ENCODE data around the gene GBP6.

The GBP6 gene

GRCh38 chr1:89332461-89332860 is 31.4 kb upstream of the GBP6 start:
- H3F3A ChIP-seq (ENCODE audit: insufficient read depth) = no peaks in the 10 kb centered on the region
- TF ChIP-seq CTCF (IDR thresholded peaks at IDR 0.05; ENCODE audit: insufficient read depth, low read length, poor library complexity, severe bottlenecking) (no peak), EZH2phosphoT487 (conservative IDR thresholded peaks at IDR 0.05; ENCODE audit: low read length) (no peak)
- no peak overlapping the region for H3K4me2 ChIP-seq (ENCODE audit: low read depth, low read length, poor library complexity, severe bottlenecking)
- no peaks in the 10 kb centered on the region for H4K20me1 ChIP-seq (ENCODE audit: low read depth, low read length)
- no peaks in the 10 kb centered on the region for H3K36me3 ChIP-seq (ENCODE audit: low read length)
- no peaks in the 10 kb centered on the region for H3K79me2 ChIP-seq (ENCODE audit: insufficient read depth, low read length)
- no peak overlapping the region for H3K27ac ChIP-seq (ENCODE audit: low read depth, low read length)
- H3K27me3 ChIP-seq (ENCODE audit: low read length) = no peaks in the 10 kb centered on the region
- H3K9me2 ChIP-seq (replicated peaks; ENCODE audit: insufficient read depth, low read length) = no peaks in the 10 kb centered on the region
- no peak overlapping the region for H3K9ac ChIP-seq (ENCODE audit: low read length)
- no peaks in the 10 kb centered on the region for H3K9me3 ChIP-seq (ENCODE audit: insufficient read depth, low read length)
- H3K4me3 ChIP-seq (ENCODE audit: insufficient read depth, low read length, poor library complexity, severe bottlenecking) = no peak overlapping the region
- H2AFZ ChIP-seq (ENCODE audit: low read depth, low read length, severe bottlenecking) = no peak overlapping the region

GRCh38 chr1:89335486-89335885 is 28.4 kb upstream of the GBP6 start:
- Histone ChIP-seq H3K9me2 (replicated peaks; ENCODE audit: insufficient read depth, low read length) (no peaks in the 10 kb centered on the region), H3K27me3 (ENCODE audit: low read length) (no peaks in the 10 kb centered on the region), H3K79me2 (ENCODE audit: insufficient read depth, low read length) (no peaks in the 10 kb centered on the region), H3K27ac (ENCODE audit: low read depth, low read length) (no peak overlapping the region), H3K4me3 (ENCODE audit: insufficient read depth, low read length, poor library complexity, severe bottlenecking) (no peak overlapping the region), H3K9ac (ENCODE audit: low read length) (no peak overlapping the region), H4K20me1 (ENCODE audit: low read depth, low read length) (no peaks in the 10 kb centered on the region), H3K36me3 (ENCODE audit: low read length) (no peaks in the 10 kb centered on the region), H2AFZ (ENCODE audit: low read depth, low read length, severe bottlenecking) (no peak overlapping the region), H3F3A (ENCODE audit: insufficient read depth) (no peaks in the 10 kb centered on the region), H3K9me3 (ENCODE audit: insufficient read depth, low read length) (no peaks in the 10 kb centered on the region), H3K4me2 (ENCODE audit: low read depth, low read length, poor library complexity, severe bottlenecking) (no peak overlapping the region)
- TF ChIP-seq CTCF (IDR thresholded peaks at IDR 0.05; ENCODE audit: insufficient read depth, low read length, poor library complexity, severe bottlenecking) (no peak), EZH2phosphoT487 (conservative IDR thresholded peaks at IDR 0.05; ENCODE audit: low read length) (no peak)

GRCh38 chr1:89337903-89338302 is 26.0 kb upstream of the GBP6 start:
- no peaks in the 10 kb centered on the region for H3K36me3 ChIP-seq (ENCODE audit: low read length)
- TF ChIP-seq EZH2phosphoT487 (conservative IDR thresholded peaks at IDR 0.05; ENCODE audit: low read length) (no peak), CTCF (IDR thresholded peaks at IDR 0.05; ENCODE audit: insufficient read depth, low read length, poor library complexity, severe bottlenecking) (no peak)

More at GRCh38 chr1:89337903-89338302, 26.0 kb upstream of the GBP6 start:
- H3K79me2 ChIP-seq (ENCODE audit: insufficient read depth, low read length) = no peaks in the 10 kb centered on the region
- no peaks in the 10 kb centered on the region for H3F3A ChIP-seq (ENCODE audit: insufficient read depth)
- H3K27me3 ChIP-seq (ENCODE audit: low read length) = no peaks in the 10 kb centered on the region
- no peaks in the 10 kb centered on the region for H3K9me2 ChIP-seq (replicated peaks; ENCODE audit: insufficient read depth, low read length)
- no peak overlapping the region for H3K27ac ChIP-seq (ENCODE audit: low read depth, low read length)
- H3K9me3 ChIP-seq (ENCODE audit: insufficient read depth, low read length) = no peaks in the 10 kb centered on the region
- H3K4me3 ChIP-seq (ENCODE audit: insufficient read depth, low read length, poor library complexity, severe bottlenecking) = no peak overlapping the region
- H3K4me2 ChIP-seq (ENCODE audit: low read depth, low read length, poor library complexity, severe bottlenecking) = no peak overlapping the region
- H3K9ac ChIP-seq (ENCODE audit: low read length) = no peak overlapping the region
- no peaks in the 10 kb centered on the region for H4K20me1 ChIP-seq (ENCODE audit: low read depth, low read length)
- no peak overlapping the region for H2AFZ ChIP-seq (ENCODE audit: low read depth, low read length, severe bottlenecking)

All from SU-DHL-6 (cell line).